Immature natural killer cell (primary cell): ENCODE measurements around the gene HAUS1. TPM values are rescaled to one million over a fixed set of nuclear protein-coding genes. Genes with fewer than 3 reads are reported as not detected.

Experiments
- DNase-seq, 3 donors: peaks; one replicate each; pipeline ENCODE4 v3.0.0; 2022; ENCODE audit warnings: mixed read lengths in 1 of 3
- H3K27ac Mint-ChIP-seq, 6 donors: one replicate each; pipeline ENCODE4 v1.8.0; 2020; ENCODE audit warnings: mixed read lengths in 6 of 6, mild to moderate bottlenecking in 5 of 6, inconsistent platforms in 4 of 6, moderate library complexity in 3 of 6
- H3K27me3 Mint-ChIP-seq, 3 donors: one replicate each; pipeline ENCODE4 v1.8.0; 2020 to 2021; ENCODE audit warnings: low read depth in 3 of 3, mild to moderate bottlenecking in 3 of 3, mixed read lengths in 3 of 3, moderate library complexity in 3 of 3, inconsistent platforms in 1 of 3
- H3K36me3 Mint-ChIP-seq, 3 donors: one replicate each; pipeline ENCODE4 v1.8.0; 2020; ENCODE audit warnings: mixed read lengths in 3 of 3, inconsistent platforms in 2 of 3, mild to moderate bottlenecking in 2 of 3
- H3K4me1 Mint-ChIP-seq, 2 donors: one replicate each; pipeline ENCODE4 v1.8.0; 2020; ENCODE audit warnings: inconsistent platforms in 2 of 2, mild to moderate bottlenecking in 2 of 2, mixed read lengths in 2 of 2, moderate library complexity in 1 of 2
- H3K4me3 Mint-ChIP-seq, 5 donors: one replicate each; pipeline ENCODE4 v1.8.0; 2020; ENCODE audit warnings: mild to moderate bottlenecking in 5 of 5, mixed read lengths in 5 of 5, inconsistent platforms in 3 of 5, moderate library complexity in 3 of 5
- H3K9me3 Mint-ChIP-seq, 6 donors: one replicate each; pipeline ENCODE4 v1.8.0; 2020; ENCODE audit warnings: mild to moderate bottlenecking in 6 of 6, mixed read lengths in 6 of 6, inconsistent platforms in 4 of 6, moderate library complexity in 3 of 6
- polyA plus RNA-seq, 3 donors: library from polyadenylated mRNA; unstranded; fragments of 300-500 nt; fragmentation: Illumina TruSeq; gene quantifications; one replicate each; pipeline ENCODE4 v1.2.3, GENCODE V29; 2021

The HAUS1 gene, protein sequence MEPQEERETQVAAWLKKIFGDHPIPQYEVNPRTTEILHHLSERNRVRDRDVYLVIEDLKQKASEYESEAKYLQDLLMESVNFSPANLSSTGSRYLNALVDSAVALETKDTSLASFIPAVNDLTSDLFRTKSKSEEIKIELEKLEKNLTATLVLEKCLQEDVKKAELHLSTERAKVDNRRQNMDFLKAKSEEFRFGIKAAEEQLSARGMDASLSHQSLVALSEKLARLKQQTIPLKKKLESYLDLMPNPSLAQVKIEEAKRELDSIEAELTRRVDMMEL
- polyA plus RNA-seq: 10 to 100 TPM; 33.3 to 54.1 (median 44.3) TPM

- H3K36me3 Mint-ChIP-seq: peaks cover 0 to 3% (median 0%) of the 10 kb centered on the region in 3 donors
- H3K4me1 Mint-ChIP-seq: peaks cover 12 to 15% of the 10 kb centered on the region in 2 donors
- H3K27me3 Mint-ChIP-seq: peaks cover 0 to 2% (median 2%) of the 10 kb centered on the region in 3 donors
Measured at GRCh38 chr18:46104128-46104911, at the start of gene HAUS1. Gene HAUS1, plus strand, starts transcription at chr18:46104385. Its CDS starts 27 bp downstream, at chr18:46104412.

DNA sequence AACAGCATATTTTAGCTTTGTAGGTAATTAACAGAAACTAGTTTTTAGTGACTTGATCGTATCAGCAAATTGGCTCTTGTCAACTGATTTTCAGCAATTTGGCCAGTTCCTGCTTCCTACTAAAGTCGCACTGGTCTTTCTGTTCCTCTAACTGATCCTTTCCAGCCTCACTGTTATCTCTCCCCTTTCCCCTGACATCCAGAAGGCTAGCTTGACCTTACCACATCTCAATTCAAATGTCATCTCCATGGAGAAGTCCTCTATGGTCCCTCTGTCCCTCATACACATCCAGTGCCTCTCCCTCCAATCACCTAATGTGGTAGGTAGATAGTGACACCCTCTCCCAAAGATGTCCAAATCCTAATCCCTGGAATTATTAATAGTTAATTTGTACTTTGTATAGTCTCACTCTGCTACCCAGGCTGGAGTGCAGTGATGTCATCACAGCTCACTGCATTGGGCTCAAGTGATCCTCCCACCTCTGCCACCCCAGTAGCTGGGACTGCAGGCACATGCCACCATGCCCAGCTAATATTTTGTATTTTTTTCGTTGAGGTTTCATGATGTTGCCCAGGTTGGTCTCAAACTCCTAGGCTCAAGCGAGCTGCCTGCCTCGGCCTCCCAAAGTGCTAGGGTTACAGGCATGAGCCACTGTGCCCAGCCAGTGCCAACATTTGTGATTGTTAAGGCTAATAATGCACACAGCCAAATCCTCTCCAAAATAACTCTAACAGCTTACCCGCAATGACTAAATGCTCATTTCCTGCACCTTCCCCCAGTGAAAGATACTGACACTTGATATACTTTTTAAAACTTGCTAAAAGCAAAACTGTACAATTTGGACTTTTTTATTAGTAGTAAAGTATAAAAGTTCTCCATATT is 49.0 kb upstream of the HAUS1 start:
- Mint-ChIP-seq H3K4me1 (peaks cover 56 to 59% of the 10 kb centered on the region in 2 donors), H3K9me3 (no peaks in the 10 kb centered on the region), H3K27ac (peak overlapping the region; percentile 87 to 98 (median 96)), H3K4me3 (peak overlapping the region; percentile 75 to 88 (median 79)), H3K27me3 (peaks cover 0 to 2% (median 2%) of the 10 kb centered on the region in 3 donors), H3K36me3 (no peaks in the 10 kb centered on the region)
- DNase-seq: peak; percentile 39 to 56 (median 40)

More at GRCh38 chr18:46104128-46104911, at the start of gene HAUS1:
- DNase-seq: peak; percentile 65 to 69 (median 66)
- H3K4me3 Mint-ChIP-seq: peak within 1 kb of the TSS; percentile 96 to 99 (median 98)
- H3K9me3 Mint-ChIP-seq: no peaks in the 10 kb centered on the region
- peak within 1 kb of the TSS; percentile 82 to 94 (median 89) for H3K27ac Mint-ChIP-seq

GRCh38 chr18:46055838-46056230 is 48.4 kb upstream of the HAUS1 start:
- H3K36me3 Mint-ChIP-seq: no peaks in the 10 kb centered on the region
- DNase-seq: no peak
- H3K4me3 Mint-ChIP-seq: peak overlapping the region; percentile 75 to 88 (median 79)
- peak overlapping the region; percentile 87 to 98 (median 96) for H3K27ac Mint-ChIP-seq
- H3K4me1 Mint-ChIP-seq: peaks cover 62 to 65% of the 10 kb centered on the region in 2 donors
- peaks cover 0 to 2% (median 2%) of the 10 kb centered on the region in 3 donors for H3K27me3 Mint-ChIP-seq
- H3K9me3 Mint-ChIP-seq: no peaks in the 10 kb centered on the region

- Mint-ChIP-seq H3K36me3 (no peaks in the 10 kb centered on the region), H3K27me3 (peaks cover 0 to 2% (median 2%) of the 10 kb centered on the region in 3 donors), H3K4me3 (no peak overlapping the region), H3K9me3 (no peaks in the 10 kb centered on the region), H3K4me1 (peaks cover 31 to 36% of the 10 kb centered on the region in 2 donors), H3K27ac (peak overlapping the region in 2 of 6 donors; percentile 51 to 60)
- no peak for DNase-seq
Measured at GRCh38 chr18:46060359-46060841, 43.8 kb upstream of the HAUS1 start.

GRCh38 chr18:46061387-46061786 is 42.8 kb upstream of the HAUS1 start:
- Mint-ChIP-seq H3K27me3 (peaks cover 0 to 2% (median 0%) of the 10 kb centered on the region in 3 donors), H3K9me3 (no peaks in the 10 kb centered on the region), H3K27ac (peak overlapping the region in 1 of 6 donors; percentile 53)

DNA sequence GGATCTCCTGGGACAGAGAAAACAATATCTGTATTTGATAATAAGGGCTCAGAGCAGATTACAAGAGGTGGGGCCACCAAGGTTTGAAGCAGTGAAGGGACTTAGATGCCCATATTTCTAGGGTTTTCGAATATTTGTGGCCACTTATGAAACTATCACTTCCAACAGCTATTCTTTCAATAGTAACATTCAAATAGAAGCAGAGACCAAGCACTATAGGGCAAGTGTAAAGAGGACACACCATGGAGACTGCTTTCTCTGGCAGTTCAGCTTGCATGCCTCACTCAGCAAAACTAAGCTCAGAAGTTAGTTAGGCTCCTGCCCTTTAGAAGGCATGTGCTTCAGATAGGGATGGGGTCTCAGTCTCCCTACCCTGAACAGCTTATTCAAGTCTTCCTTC is 42.4 kb upstream of the HAUS1 start:
- no peak for DNase-seq
- no peaks in the 10 kb centered on the region for H3K9me3 Mint-ChIP-seq
- H3K27ac Mint-ChIP-seq: peak overlapping the region in 3 of 6 donors; percentile 31 to 72 (median 59)
- no peak overlapping the region for H3K4me3 Mint-ChIP-seq
- peaks cover 20 to 26% of the 10 kb centered on the region in 2 donors for H3K4me1 Mint-ChIP-seq
- H3K27me3 Mint-ChIP-seq: peaks cover 0 to 2% (median 2%) of the 10 kb centered on the region in 3 donors
- H3K36me3 Mint-ChIP-seq: no peaks in the 10 kb centered on the region

More at GRCh38 chr18:46061387-46061786, 42.8 kb upstream of the HAUS1 start:
- DNase-seq: no peak
- Mint-ChIP-seq H3K4me1 (peaks cover 21 to 27% of the 10 kb centered on the region in 2 donors), H3K36me3 (no peaks in the 10 kb centered on the region), H3K4me3 (no peak overlapping the region)

GRCh38 chr18:46062781-46063180 is 41.4 kb upstream of the HAUS1 start:
- no peak for DNase-seq
- Mint-ChIP-seq H3K27ac (no peak overlapping the region), H3K4me1 (peaks cover 24 to 27% of the 10 kb centered on the region in 2 donors), H3K27me3 (peaks cover 0 to 3% (median 2%) of the 10 kb centered on the region in 3 donors), H3K36me3 (no peaks in the 10 kb centered on the region), H3K9me3 (no peaks in the 10 kb centered on the region), H3K4me3 (no peak overlapping the region)

DNA sequence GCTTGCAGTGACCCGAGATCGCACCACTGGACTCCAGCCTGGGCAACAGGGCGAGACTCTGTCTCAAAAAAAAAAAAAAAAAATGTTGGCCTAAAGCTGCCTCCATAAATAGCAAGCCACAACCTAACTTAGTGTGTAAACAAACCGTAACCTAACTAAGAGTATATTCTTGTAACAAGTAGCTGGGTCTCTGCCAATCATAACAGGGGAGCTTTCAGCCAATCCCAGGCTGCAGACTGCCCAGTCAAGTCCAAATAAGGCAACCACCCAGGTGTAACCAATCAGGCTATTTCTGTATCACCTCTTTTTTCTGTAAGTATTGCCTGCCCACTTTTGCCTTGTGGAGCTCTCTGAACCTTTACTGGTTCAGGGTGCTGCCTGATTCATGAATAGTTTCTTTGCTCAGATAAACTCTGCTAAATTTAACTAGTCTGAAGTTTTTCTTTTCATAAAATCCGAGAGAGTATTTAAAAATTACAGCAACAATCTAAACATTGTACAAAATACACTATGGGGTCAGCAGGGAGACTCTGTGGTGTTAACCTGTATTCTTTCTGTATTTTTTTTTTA is 36.7 kb upstream of the HAUS1 start:
- H3K27ac Mint-ChIP-seq: peak overlapping the region in 2 of 6 donors; percentile 53 to 60
- H3K9me3 Mint-ChIP-seq: no peaks in the 10 kb centered on the region
- H3K36me3 Mint-ChIP-seq: no peaks in the 10 kb centered on the region
- H3K27me3 Mint-ChIP-seq: peaks cover 0 to 3% (median 2%) of the 10 kb centered on the region in 3 donors
- DNase-seq: no peak
- H3K4me3 Mint-ChIP-seq: no peak overlapping the region
- peaks cover 39 to 49% of the 10 kb centered on the region in 2 donors for H3K4me1 Mint-ChIP-seq

DNA sequence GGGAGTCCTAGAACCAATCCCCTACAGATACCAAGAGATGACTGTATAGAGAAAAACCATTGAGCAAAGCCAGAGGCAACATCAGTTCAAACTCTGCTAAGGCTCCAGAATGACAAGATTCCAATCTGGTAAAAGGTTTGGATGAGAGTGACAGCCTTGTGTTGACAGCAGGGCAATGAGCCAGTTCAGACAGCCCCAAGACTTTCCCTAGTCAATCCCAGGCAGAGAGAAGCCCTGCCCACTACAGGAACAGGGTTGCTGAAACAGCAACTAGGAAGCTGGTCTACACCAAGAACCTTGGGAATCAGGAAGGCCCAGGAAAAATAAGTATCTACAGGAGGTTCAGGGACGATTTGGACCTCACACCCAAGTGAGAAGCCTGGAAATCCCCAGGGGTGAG is 35.4 kb upstream of the HAUS1 start:
- no peak for DNase-seq
- Mint-ChIP-seq H3K4me3 (peak overlapping the region; percentile 14 to 53 (median 38)), H3K36me3 (no peaks in the 10 kb centered on the region), H3K9me3 (no peaks in the 10 kb centered on the region), H3K27ac (peak overlapping the region; percentile 14 to 83 (median 58)), H3K27me3 (peaks cover 0 to 3% (median 2%) of the 10 kb centered on the region in 3 donors), H3K4me1 (peaks cover 51 to 58% of the 10 kb centered on the region in 2 donors)

- Mint-ChIP-seq H3K27me3 (peaks cover 0 to 3% (median under 1%) of the 10 kb centered on the region in 3 donors), H3K4me1 (peaks cover 55 to 58% of the 10 kb centered on the region in 2 donors), H3K4me3 (peak overlapping the region; percentile 20 to 89 (median 82)), H3K36me3 (no peaks in the 10 kb centered on the region), H3K27ac (peak overlapping the region; percentile 9 to 82 (median 55)), H3K9me3 (no peaks in the 10 kb centered on the region)
- no peak for DNase-seq
Measured at GRCh38 chr18:46069524-46069923, 34.7 kb upstream of the HAUS1 start.

GRCh38 chr18:46070232-46070631 is 34.0 kb upstream of the HAUS1 start:
- Mint-ChIP-seq H3K36me3 (no peaks in the 10 kb centered on the region), H3K27me3 (peaks cover 0 to 3% (median 0%) of the 10 kb centered on the region in 3 donors), H3K4me1 (peaks cover 55 to 58% of the 10 kb centered on the region in 2 donors), H3K4me3 (peak overlapping the region; percentile 80 to 89 (median 84)), H3K9me3 (no peaks in the 10 kb centered on the region), H3K27ac (peak overlapping the region in 5 of 6 donors; percentile 25 to 82 (median 71))
- DNase-seq: no peak

GRCh38 chr18:46070815-46071652 is 33.2 kb upstream of the HAUS1 start:
- Mint-ChIP-seq H3K4me1 (peaks cover 55 to 58% of the 10 kb centered on the region in 2 donors), H3K27ac (peak overlapping the region; percentile 64 to 89 (median 72)), H3K9me3 (no peaks in the 10 kb centered on the region), H3K36me3 (no peaks in the 10 kb centered on the region), H3K27me3 (peaks cover 0 to 3% (median 0%) of the 10 kb centered on the region in 3 donors), H3K4me3 (peak overlapping the region; percentile 80 to 89 (median 84))
- DNase-seq: peak; percentile 8 to 18 (median 10)
